SK-N-SH (cell line): Measurements from ENCODE around the gene RPAP2. TPM values are rescaled to one million over a fixed set of nuclear protein-coding genes. Genes with fewer than 3 reads are reported as not detected.

Source experiments
- CTCF ChIA-PET: fragments of 300-600, 350-600 bp; formaldehyde crosslinking; extraction: SDS; loops from one replicate; lab custom pipeline; 2021; lab: Yijun Ruan, JAX
- POLR2A ChIA-PET: fragments of 350-600 bp; sonication (Branson Sonifier 250); formaldehyde crosslinking; extraction: SDS; loops from one replicate; lab custom pipeline; 2020; ENCODE audit warnings: antibody characterized with exemption, inconsistent platforms; lab: Yijun Ruan, JAX
- DNase-seq: peaks from one replicate; pipeline ENCODE4 v3.0.0; 2012
- H2AFZ ChIP-seq: fragments of 200-600 bp; sonication (generic); 2 replicates; pipeline ENCODE4 v1.8.1; 2016; ENCODE audit warnings: antibody characterized with exemption, mild to moderate bottlenecking, low read depth
- H3F3A ChIP-seq: fragments of 200-600 bp; sonication (generic); replicated peaks from 2 replicates; pipeline ENCODE3; 2016; ENCODE audit warnings: antibody characterized with exemption, mild to moderate bottlenecking; ENCODE audit not compliant: insufficient read depth
- H3K27ac ChIP-seq, 2 experiments: fragments of 200-500 bp in 1 of 2; fragments of 200-600 bp in 1 of 2; sonication (Bioruptor generic) in 1 of 2; sonication (generic), shearing (Covaris generic) in 1 of 2; 2 replicates each; pipeline versions ENCODE4 v1.5.1 to v1.6.1; 2014 to 2016; ENCODE audit warnings: low read depth in 2 of 2, inconsistent platforms in 1 of 2, low read length in 1 of 2, mild to moderate bottlenecking in 1 of 2, mixed read lengths in 1 of 2
- H3K27me3 ChIP-seq: fragments of 200-600 bp; sonication (generic), shearing (Covaris generic); 2 replicates; pipeline ENCODE4 v1.6.1; 2016; ENCODE audit warnings: mixed run types; ENCODE audit not compliant: insufficient read depth
- H3K36me3 ChIP-seq, 2 experiments: fragments of 200-500 bp in 1 of 2; fragments of 200-600 bp in 1 of 2; sonication (Bioruptor generic) in 1 of 2; sonication (generic) in 1 of 2; replicated peaks in 1 of 2; 2 replicates each; pipeline versions ENCODE3 to v1.5.1; 2014 to 2016; ENCODE audit warnings: low read length in 1 of 2, mild to moderate bottlenecking in 1 of 2; ENCODE audit not compliant: insufficient read depth in 2 of 2, control insufficient read depth in 1 of 2
- H3K4me1 ChIP-seq, 2 experiments: fragments of 200-500 bp in 1 of 2; fragments of 200-600 bp in 1 of 2; sonication (Bioruptor generic) in 1 of 2; sonication (generic), shearing (Covaris generic) in 1 of 2; 2 replicates each; pipeline versions ENCODE4 v1.5.1 to v1.6.1; 2014 to 2016; ENCODE audit warnings: low read depth in 1 of 2, low read length in 1 of 2, mixed run types in 1 of 2; ENCODE audit not compliant: insufficient read depth in 2 of 2, control insufficient read depth in 1 of 2
- H3K4me2 ChIP-seq: fragments of 200-600 bp; sonication (generic), shearing (Covaris generic); 2 replicates; pipeline ENCODE4 v1.6.1; 2017; ENCODE audit warnings: mixed run types
- H3K4me3 ChIP-seq, 2 experiments: fragments of 200-500 bp in 1 of 2; fragments of 200-600 bp in 1 of 2; sonication (Bioruptor generic) in 1 of 2; sonication (generic), shearing (Covaris generic) in 1 of 2; 2 replicates each; pipeline versions ENCODE4 v1.5.1 to v1.8.1; 2014 to 2016; ENCODE audit warnings: low read depth in 2 of 2, inconsistent platforms in 1 of 2, low read length in 1 of 2, mild to moderate bottlenecking in 1 of 2, mixed read lengths in 1 of 2, moderate library complexity in 1 of 2
- H3K79me2 ChIP-seq: fragments of 200-600 bp; sonication (generic); 2 replicates; pipeline ENCODE4 v1.8.1; 2017; ENCODE audit warnings: mild to moderate bottlenecking; ENCODE audit not compliant: insufficient read depth
- H3K9ac ChIP-seq: fragments of 200-600 bp; sonication (generic); 2 replicates; pipeline ENCODE4 v1.6.1; 2017; ENCODE audit warnings: mixed run types
- H3K9me2 ChIP-seq: fragments of 200-600 bp; sonication (generic); 2 replicates; pipeline ENCODE4 v1.6.1; 2017; ENCODE audit warnings: mixed run types
- H3K9me3 ChIP-seq: fragments of 200-600 bp; sonication (generic); 2 replicates; pipeline ENCODE4 v1.6.1; 2017; ENCODE audit warnings: mixed run types, mild to moderate bottlenecking, moderate library complexity
- H4K20me1 ChIP-seq: fragments of 200-600 bp; sonication (generic); 2 replicates; pipeline ENCODE4 v1.6.1; 2017; ENCODE audit warnings: mild to moderate bottlenecking, mixed run types; ENCODE audit not compliant: insufficient read depth
- ELF1 ChIP-seq: IDR thresholded peaks from 2 replicates; pipeline ENCODE4 v1.4.0; 2012
- GABPA ChIP-seq: IDR thresholded peaks from 2 replicates; pipeline ENCODE4 v1.4.0; 2012; ENCODE audit warnings: low read depth, mild to moderate bottlenecking
- MXI1 ChIP-seq: IDR thresholded peaks from 2 replicates; pipeline ENCODE4 v1.6.1; 2012; ENCODE audit warnings: mild to moderate bottlenecking, low read depth, low read length, improper control_type of control experiment
- POLR2AphosphoS5 ChIP-seq: IDR thresholded peaks from 2 replicates; pipeline ENCODE4 v1.6.1; 2012; ENCODE audit warnings: low read depth, low read length
- RFX5 ChIP-seq: IDR thresholded peaks from 2 replicates; pipeline ENCODE4 v1.6.1; 2012; ENCODE audit warnings: mild to moderate bottlenecking, improper control_type of control experiment, low read length
- SIN3A ChIP-seq: IDR thresholded peaks from 2 replicates; pipeline ENCODE4 v1.6.1; 2012; ENCODE audit warnings: low read depth, mild to moderate bottlenecking, low read length, moderate library complexity, borderline replicate concordance
- SMC3 ChIP-seq: IDR thresholded peaks from 2 replicates; pipeline ENCODE4 v1.6.1; 2012; ENCODE audit warnings: low read depth, low read length, improper control_type of control experiment
- YY1 ChIP-seq: IDR thresholded peaks from 2 replicates; pipeline ENCODE4 v1.4.0; 2012; ENCODE audit warnings: low read depth, mild to moderate bottlenecking
- WGBS: methylation state at CpG from one replicate; pipeline ENCODE4 v1.1.6; 2017; ENCODE audit warnings: low lambda C conversion rate; 5-methylcytosine and 5-hydroxymethylcytosine counted together
- polyA plus RNA-seq, 3 experiments: library from polyadenylated mRNA; depleted of rRNA; stranded (reverse); fragments of >200 nt; gene quantifications; 2 replicates each; pipeline ENCODE4 v1.2.3, GENCODE V29; 2012
- TF ChIP-seq, protein P1 (sequence below): IDR thresholded peaks from 2 replicates; pipeline ENCODE4 v1.4.0; 2012; ENCODE audit warnings: low read depth, borderline replicate concordance
- TF ChIP-seq, protein P2 (sequence below): fragments of 150-350 bp; IDR thresholded peaks from 2 replicates; pipeline ENCODE4 v1.6.1; 2017; ENCODE audit warnings: antibody characterized with exemption, low read length, low read depth, borderline replicate concordance
- TF ChIP-seq, protein P3 (sequence below): IDR thresholded peaks from 2 replicates; pipeline ENCODE4 v1.6.1; 2012; ENCODE audit warnings: mild to moderate bottlenecking, low read depth, low read length, moderate library complexity
- TF ChIP-seq, protein P4 (sequence below): IDR thresholded peaks from 2 replicates; pipeline ENCODE4 v1.4.0; 2012; ENCODE audit warnings: low read depth, borderline replicate concordance

RPAP2 gene
- polyA plus RNA-seq, 1 of the 3 experiments (the other 2 are of a cell fraction) = 3.4 TPM

DNA sequence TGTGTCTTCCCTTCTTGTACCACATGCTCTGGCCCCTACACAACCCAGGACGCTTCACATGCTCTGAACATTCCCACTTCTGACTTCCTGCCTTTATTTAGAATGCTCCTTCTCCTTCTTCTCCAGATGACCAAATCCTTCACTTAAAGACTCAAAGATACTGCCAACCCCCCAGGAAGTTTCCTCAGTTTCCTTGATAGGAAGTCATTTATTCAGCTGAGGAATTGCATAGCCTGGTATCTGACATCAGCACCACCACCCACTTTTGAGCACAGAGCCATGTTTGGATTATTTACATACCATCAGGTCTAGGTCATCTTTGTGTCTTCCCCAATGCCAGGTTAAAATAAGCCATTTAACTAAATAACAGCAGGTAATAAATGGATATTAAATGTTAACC is 145.5 kb downstream of the RPAP2 start:
- peak overlapping the region; percentile 49; the same call in 1 of the 2 replicates for H2AFZ ChIP-seq

More for the DNA sequence above, 145.5 kb downstream of the RPAP2 start:
- ChIA-PET POLR2A (no interaction called here), CTCF (no interaction called here)
- no peaks in the 10 kb centered on the region for H3K9me2 ChIP-seq
- H3K9ac ChIP-seq = no peak overlapping the region
- H3K79me2 ChIP-seq = no peaks in the 10 kb centered on the region
- no peak overlapping the region for H3K4me2 ChIP-seq
- H3F3A ChIP-seq = no peaks in the 10 kb centered on the region
- H3K9me3 ChIP-seq = no peaks in the 10 kb centered on the region
- no peaks in the 10 kb centered on the region for H3K27me3 ChIP-seq
- no peak overlapping the region for H3K4me3 ChIP-seq
- no peaks in the 10 kb centered on the region for H4K20me1 ChIP-seq
- no peaks in the 10 kb centered on the region; a peak in 1 of 4 replicates for H3K4me1 ChIP-seq
- TF ChIP-seq RFX5 (no peak), ELF1 (no peak), SIN3A (no peak), POLR2AphosphoS5 (no peak), GABPA (no peak), MXI1 (no peak), SMC3 (no peak), YY1 (no peak)
- TF ChIP-seq, protein P1, sequence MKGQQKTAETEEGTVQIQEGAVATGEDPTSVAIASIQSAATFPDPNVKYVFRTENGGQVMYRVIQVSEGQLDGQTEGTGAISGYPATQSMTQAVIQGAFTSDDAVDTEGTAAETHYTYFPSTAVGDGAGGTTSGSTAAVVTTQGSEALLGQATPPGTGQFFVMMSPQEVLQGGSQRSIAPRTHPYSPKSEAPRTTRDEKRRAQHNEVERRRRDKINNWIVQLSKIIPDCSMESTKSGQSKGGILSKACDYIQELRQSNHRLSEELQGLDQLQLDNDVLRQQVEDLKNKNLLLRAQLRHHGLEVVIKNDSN = no peak
- TF ChIP-seq, protein P2, sequence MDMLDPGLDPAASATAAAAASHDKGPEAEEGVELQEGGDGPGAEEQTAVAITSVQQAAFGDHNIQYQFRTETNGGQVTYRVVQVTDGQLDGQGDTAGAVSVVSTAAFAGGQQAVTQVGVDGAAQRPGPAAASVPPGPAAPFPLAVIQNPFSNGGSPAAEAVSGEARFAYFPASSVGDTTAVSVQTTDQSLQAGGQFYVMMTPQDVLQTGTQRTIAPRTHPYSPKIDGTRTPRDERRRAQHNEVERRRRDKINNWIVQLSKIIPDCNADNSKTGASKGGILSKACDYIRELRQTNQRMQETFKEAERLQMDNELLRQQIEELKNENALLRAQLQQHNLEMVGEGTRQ = no peak
- TF ChIP-seq, protein P3, sequence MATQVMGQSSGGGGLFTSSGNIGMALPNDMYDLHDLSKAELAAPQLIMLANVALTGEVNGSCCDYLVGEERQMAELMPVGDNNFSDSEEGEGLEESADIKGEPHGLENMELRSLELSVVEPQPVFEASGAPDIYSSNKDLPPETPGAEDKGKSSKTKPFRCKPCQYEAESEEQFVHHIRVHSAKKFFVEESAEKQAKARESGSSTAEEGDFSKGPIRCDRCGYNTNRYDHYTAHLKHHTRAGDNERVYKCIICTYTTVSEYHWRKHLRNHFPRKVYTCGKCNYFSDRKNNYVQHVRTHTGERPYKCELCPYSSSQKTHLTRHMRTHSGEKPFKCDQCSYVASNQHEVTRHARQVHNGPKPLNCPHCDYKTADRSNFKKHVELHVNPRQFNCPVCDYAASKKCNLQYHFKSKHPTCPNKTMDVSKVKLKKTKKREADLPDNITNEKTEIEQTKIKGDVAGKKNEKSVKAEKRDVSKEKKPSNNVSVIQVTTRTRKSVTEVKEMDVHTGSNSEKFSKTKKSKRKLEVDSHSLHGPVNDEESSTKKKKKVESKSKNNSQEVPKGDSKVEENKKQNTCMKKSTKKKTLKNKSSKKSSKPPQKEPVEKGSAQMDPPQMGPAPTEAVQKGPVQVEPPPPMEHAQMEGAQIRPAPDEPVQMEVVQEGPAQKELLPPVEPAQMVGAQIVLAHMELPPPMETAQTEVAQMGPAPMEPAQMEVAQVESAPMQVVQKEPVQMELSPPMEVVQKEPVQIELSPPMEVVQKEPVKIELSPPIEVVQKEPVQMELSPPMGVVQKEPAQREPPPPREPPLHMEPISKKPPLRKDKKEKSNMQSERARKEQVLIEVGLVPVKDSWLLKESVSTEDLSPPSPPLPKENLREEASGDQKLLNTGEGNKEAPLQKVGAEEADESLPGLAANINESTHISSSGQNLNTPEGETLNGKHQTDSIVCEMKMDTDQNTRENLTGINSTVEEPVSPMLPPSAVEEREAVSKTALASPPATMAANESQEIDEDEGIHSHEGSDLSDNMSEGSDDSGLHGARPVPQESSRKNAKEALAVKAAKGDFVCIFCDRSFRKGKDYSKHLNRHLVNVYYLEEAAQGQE = no peak
- TF ChIP-seq, protein P4, sequence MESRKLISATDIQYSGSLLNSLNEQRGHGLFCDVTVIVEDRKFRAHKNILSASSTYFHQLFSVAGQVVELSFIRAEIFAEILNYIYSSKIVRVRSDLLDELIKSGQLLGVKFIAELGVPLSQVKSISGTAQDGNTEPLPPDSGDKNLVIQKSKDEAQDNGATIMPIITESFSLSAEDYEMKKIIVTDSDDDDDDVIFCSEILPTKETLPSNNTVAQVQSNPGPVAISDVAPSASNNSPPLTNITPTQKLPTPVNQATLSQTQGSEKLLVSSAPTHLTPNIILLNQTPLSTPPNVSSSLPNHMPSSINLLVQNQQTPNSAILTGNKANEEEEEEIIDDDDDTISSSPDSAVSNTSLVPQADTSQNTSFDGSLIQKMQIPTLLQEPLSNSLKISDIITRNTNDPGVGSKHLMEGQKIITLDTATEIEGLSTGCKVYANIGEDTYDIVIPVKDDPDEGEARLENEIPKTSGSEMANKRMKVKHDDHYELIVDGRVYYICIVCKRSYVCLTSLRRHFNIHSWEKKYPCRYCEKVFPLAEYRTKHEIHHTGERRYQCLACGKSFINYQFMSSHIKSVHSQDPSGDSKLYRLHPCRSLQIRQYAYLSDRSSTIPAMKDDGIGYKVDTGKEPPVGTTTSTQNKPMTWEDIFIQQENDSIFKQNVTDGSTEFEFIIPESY = no peak
- no peaks in the 10 kb centered on the region for H3K36me3 ChIP-seq
- DNase-seq = no peak
- 91% methylated on average over 1 of the region's 1 CpG for WGBS
- no peak overlapping the region for H3K27ac ChIP-seq
